ENCODE measurements around the gene NMNAT2.

Gene NMNAT2

GRCh38 chr1:183331091-183331742, 87.0 kb downstream of the NMNAT2 start:
- DNase-seq (ENCODE audit: low spot score), result no peak
- no peak overlapping the region for H3K4me3 Mint-ChIP-seq
- peaks cover 24% of the 10 kb centered on the region for H3K27me3 Mint-ChIP-seq (ENCODE audit: low read depth)
- H3K36me3 Mint-ChIP-seq (ENCODE audit: low read depth), result no peaks in the 10 kb centered on the region
- H3K9me3 Mint-ChIP-seq, result no peaks in the 10 kb centered on the region
- H3K27ac Mint-ChIP-seq, result no peak overlapping the region
- no peaks in the 10 kb centered on the region for H3K4me1 Mint-ChIP-seq (ENCODE audit: low read depth)

- Mint-ChIP-seq H3K27me3 (ENCODE audit: low read depth) (peaks cover 22% of the 10 kb centered on the region), H3K4me3 (no peak overlapping the region), H3K9me3 (no peaks in the 10 kb centered on the region), H3K27ac (no peak overlapping the region), H3K4me1 (ENCODE audit: low read depth) (no peaks in the 10 kb centered on the region), H3K36me3 (ENCODE audit: low read depth) (no peaks in the 10 kb centered on the region)
- no peak for DNase-seq (ENCODE audit: low spot score)
Observed at GRCh38 chr1:183330335-183330734, 87.8 kb downstream of the NMNAT2 start.

- no peak overlapping the region for H3K4me3 Mint-ChIP-seq
- no peak overlapping the region for H3K27ac Mint-ChIP-seq
- H3K27me3 Mint-ChIP-seq (ENCODE audit: low read depth), result peaks cover 20% of the 10 kb centered on the region
- no peak for DNase-seq (ENCODE audit: low spot score)
- no peaks in the 10 kb centered on the region for H3K36me3 Mint-ChIP-seq (ENCODE audit: low read depth)
- H3K9me3 Mint-ChIP-seq, result no peaks in the 10 kb centered on the region
- H3K4me1 Mint-ChIP-seq (ENCODE audit: low read depth), result no peaks in the 10 kb centered on the region
Observed at GRCh38 chr1:183328371-183328770, 89.8 kb downstream of the NMNAT2 start.

GRCh38 chr1:183327434-183328290, 90.5 kb downstream of the NMNAT2 start:
- H3K27ac Mint-ChIP-seq, result no peak overlapping the region
- H3K4me3 Mint-ChIP-seq, result no peak overlapping the region
- H3K9me3 Mint-ChIP-seq, result no peaks in the 10 kb centered on the region
- no peaks in the 10 kb centered on the region for H3K36me3 Mint-ChIP-seq (ENCODE audit: low read depth)
- DNase-seq (ENCODE audit: low spot score), result no peak
- no peaks in the 10 kb centered on the region for H3K4me1 Mint-ChIP-seq (ENCODE audit: low read depth)
- H3K27me3 Mint-ChIP-seq (ENCODE audit: low read depth), result peaks cover 20% of the 10 kb centered on the region

- H3K27ac Mint-ChIP-seq, result no peak overlapping the region
- DNase-seq (ENCODE audit: low spot score), result no peak
Observed at GRCh38 chr1:183323849-183324683, 94.1 kb downstream of the NMNAT2 start.

GRCh38 chr1:183319606-183320005, 98.6 kb downstream of the NMNAT2 start:
- Mint-ChIP-seq H3K27ac (no peak overlapping the region), H3K4me1 (ENCODE audit: low read depth) (no peaks in the 10 kb centered on the region), H3K9me3 (no peaks in the 10 kb centered on the region), H3K36me3 (ENCODE audit: low read depth) (no peaks in the 10 kb centered on the region), H3K27me3 (ENCODE audit: low read depth) (peaks cover 5% of the 10 kb centered on the region), H3K4me3 (no peak overlapping the region)
- DNase-seq (ENCODE audit: low spot score), result no peak

More at GRCh38 chr1:183323849-183324683, 94.1 kb downstream of the NMNAT2 start:
- H3K27me3 Mint-ChIP-seq (ENCODE audit: low read depth), result peaks cover 8% of the 10 kb centered on the region
- no peak overlapping the region for H3K4me3 Mint-ChIP-seq
- H3K9me3 Mint-ChIP-seq, result no peaks in the 10 kb centered on the region
- no peaks in the 10 kb centered on the region for H3K36me3 Mint-ChIP-seq (ENCODE audit: low read depth)
- no peaks in the 10 kb centered on the region for H3K4me1 Mint-ChIP-seq (ENCODE audit: low read depth)

GRCh38 chr1:183319051-183319450, 99.1 kb downstream of the NMNAT2 start:
- Mint-ChIP-seq H3K36me3 (ENCODE audit: low read depth) (no peaks in the 10 kb centered on the region), H3K27ac (no peak overlapping the region), H3K4me1 (ENCODE audit: low read depth) (no peaks in the 10 kb centered on the region), H3K9me3 (no peaks in the 10 kb centered on the region), H3K4me3 (no peak overlapping the region), H3K27me3 (ENCODE audit: low read depth) (peaks cover 5% of the 10 kb centered on the region)
- DNase-seq (ENCODE audit: low spot score), result no peak

GRCh38 chr1:183318433-183318832, 99.7 kb downstream of the NMNAT2 start:
- H3K4me1 Mint-ChIP-seq (ENCODE audit: low read depth), result no peaks in the 10 kb centered on the region
- H3K27ac Mint-ChIP-seq, result no peak overlapping the region
- peaks cover 5% of the 10 kb centered on the region for H3K27me3 Mint-ChIP-seq (ENCODE audit: low read depth)
- no peaks in the 10 kb centered on the region for H3K9me3 Mint-ChIP-seq
- no peak for DNase-seq (ENCODE audit: low spot score)
- H3K36me3 Mint-ChIP-seq (ENCODE audit: low read depth), result no peaks in the 10 kb centered on the region
- no peak overlapping the region for H3K4me3 Mint-ChIP-seq

GRCh38 chr1:183315991-183316758, 102.0 kb downstream of the NMNAT2 start:
- Mint-ChIP-seq H3K4me1 (ENCODE audit: low read depth) (no peaks in the 10 kb centered on the region), H3K9me3 (no peaks in the 10 kb centered on the region), H3K4me3 (no peak overlapping the region), H3K27me3 (ENCODE audit: low read depth) (peaks cover 5% of the 10 kb centered on the region), H3K36me3 (ENCODE audit: low read depth) (no peaks in the 10 kb centered on the region), H3K27ac (no peak overlapping the region)
- no peak for DNase-seq (ENCODE audit: low spot score)

GRCh38 chr1:183313063-183313462, 105.1 kb downstream of the NMNAT2 start:
- no peaks in the 10 kb centered on the region for H3K36me3 Mint-ChIP-seq (ENCODE audit: low read depth)
- no peak overlapping the region for H3K4me3 Mint-ChIP-seq
- H3K9me3 Mint-ChIP-seq, result no peaks in the 10 kb centered on the region
- peaks cover 2% of the 10 kb centered on the region for H3K27me3 Mint-ChIP-seq (ENCODE audit: low read depth)
- H3K4me1 Mint-ChIP-seq (ENCODE audit: low read depth), result no peaks in the 10 kb centered on the region
- H3K27ac Mint-ChIP-seq, result no peak overlapping the region
- no peak for DNase-seq (ENCODE audit: low spot score)

- DNase-seq (ENCODE audit: low spot score), result peak; percentile 18
- H3K27ac Mint-ChIP-seq, result no peak overlapping the region
- H3K4me3 Mint-ChIP-seq, result no peak overlapping the region
- H3K36me3 Mint-ChIP-seq (ENCODE audit: low read depth), result no peaks in the 10 kb centered on the region
- peaks cover 4% of the 10 kb centered on the region for H3K27me3 Mint-ChIP-seq (ENCODE audit: low read depth)
- no peaks in the 10 kb centered on the region for H3K9me3 Mint-ChIP-seq
- no peaks in the 10 kb centered on the region for H3K4me1 Mint-ChIP-seq (ENCODE audit: low read depth)
Observed at GRCh38 chr1:183310753-183311479, 107.3 kb downstream of the NMNAT2 start.

GRCh38 chr1:183308719-183309118, 109.5 kb downstream of the NMNAT2 start:
- Mint-ChIP-seq H3K9me3 (no peaks in the 10 kb centered on the region), H3K27me3 (ENCODE audit: low read depth) (peaks cover 3% of the 10 kb centered on the region), H3K4me3 (no peak overlapping the region), H3K27ac (no peak overlapping the region), H3K4me1 (ENCODE audit: low read depth) (no peaks in the 10 kb centered on the region), H3K36me3 (ENCODE audit: low read depth) (no peaks in the 10 kb centered on the region)
- DNase-seq (ENCODE audit: low spot score), result no peak
